ENCODE data around the gene PXDC1. TPM values are rescaled to one million over a fixed set of nuclear protein-coding genes. Genes with fewer than 3 reads are reported as not detected.

The PXDC1 gene
- total and polyA plus RNA-seq, 2 experiments from 2014 or later, result 1.2 to 1.8 TPM

- TF ChIP-seq CTCF (conservative IDR thresholded peaks at IDR 0.05; ENCODE audit: low read depth in 2 of 2) (no peak), EZH2phosphoT487 (IDR thresholded peaks at IDR 0.05; ENCODE audit: unreplicated experiment) (no peak), ETS1 (IDR thresholded peaks at IDR 0.05) (no peak)
Observed at GRCh38 chr6:3727593-3728108, 23.9 kb downstream of the PXDC1 start (continued).

- Histone ChIP-seq H3K4me2 (no peak overlapping the region), H3K4me3 (no peak overlapping the region), H3K27me3 (ENCODE audit: insufficient read depth) (no peaks in the 10 kb centered on the region), H2AFZ (no peak overlapping the region), H3K4me1 (ENCODE audit: insufficient read depth) (peaks cover 7% of the 10 kb centered on the region), H3K9me2 (ENCODE audit: insufficient read depth) (no peaks in the 10 kb centered on the region), H3K79me2 (replicated peaks; ENCODE audit: insufficient read depth) (no peaks in the 10 kb centered on the region), H4K20me1 (replicated peaks; ENCODE audit: insufficient read depth) (no peaks in the 10 kb centered on the region), H3F3A (replicated peaks; ENCODE audit: low read depth) (no peaks in the 10 kb centered on the region), H3K27ac (ENCODE audit: low read depth) (no peak overlapping the region), H3K36me3 (ENCODE audit: insufficient read depth) (no peaks in the 10 kb centered on the region)
- no peaks in the 10 kb centered on the region for H3K9me3 Mint-ChIP-seq
- no peak overlapping the region for H3K27ac Mint-ChIP-seq
- H3K36me3 Mint-ChIP-seq (ENCODE audit: low read depth), result no peaks in the 10 kb centered on the region
- no peak for TF ChIP-seq STAT1 (IDR thresholded peaks at IDR 0.05; ENCODE audit: unreplicated experiment)
- no peak for TF ChIP-seq EZH2phosphoT487 (IDR thresholded peaks at IDR 0.05; ENCODE audit: unreplicated experiment)
- no peak for TF ChIP-seq ETS1 (IDR thresholded peaks at IDR 0.05)
- no peak for TF ChIP-seq CTCF (conservative IDR thresholded peaks at IDR 0.05; ENCODE audit: low read depth in 2 of 2)
- no peak for TF ChIP-seq REST (IDR thresholded peaks at IDR 0.05; ENCODE audit: unreplicated experiment)
- DNase-seq (ENCODE audit: low spot score) (no peak), ATAC-seq (no peak)
- no peak overlapping the region for H3K4me3 Mint-ChIP-seq
- H3K27me3 Mint-ChIP-seq (ENCODE audit: insufficient read depth, low read depth, poor library complexity), result peaks cover 17% of the 10 kb centered on the region
- peaks cover 29% of the 10 kb centered on the region for H3K4me1 Mint-ChIP-seq
Observed at GRCh38 chr6:3727036-3727435, 24.5 kb downstream of the PXDC1 start.
